T-helper 1 cell treated with Interleukin-12 subunit alpha and Interleukin-12 subunit beta and Interleukin-4 antibody, amounts not matched to agents 30 μg/mL and 1 μg/mL, for 36 hours (primary cell): ENCODE data around the gene PRPF6.

Source experiments
- H3K27ac Mint-ChIP-seq: one replicate; pipeline ENCODE4 v1.8.0; 2021; ENCODE audit warnings: mild to moderate bottlenecking, mixed read lengths
- H3K27me3 Mint-ChIP-seq: one replicate; pipeline ENCODE4 v1.8.0; 2021; ENCODE audit warnings: low read depth, mixed read lengths
- H3K36me3 Mint-ChIP-seq: one replicate; pipeline ENCODE4 v1.8.0; 2021; ENCODE audit warnings: low read depth, mixed read lengths
- H3K4me1 Mint-ChIP-seq: one replicate; pipeline ENCODE4 v1.8.0; 2021; ENCODE audit warnings: low read depth, mixed read lengths
- H3K4me3 Mint-ChIP-seq: one replicate; pipeline ENCODE4 v1.8.0; 2021; ENCODE audit warnings: mild to moderate bottlenecking, moderate library complexity, mixed read lengths
- H3K9me3 Mint-ChIP-seq: one replicate; pipeline ENCODE4 v1.8.0; 2021; ENCODE audit warnings: mixed read lengths

PRPF6 gene

DNA sequence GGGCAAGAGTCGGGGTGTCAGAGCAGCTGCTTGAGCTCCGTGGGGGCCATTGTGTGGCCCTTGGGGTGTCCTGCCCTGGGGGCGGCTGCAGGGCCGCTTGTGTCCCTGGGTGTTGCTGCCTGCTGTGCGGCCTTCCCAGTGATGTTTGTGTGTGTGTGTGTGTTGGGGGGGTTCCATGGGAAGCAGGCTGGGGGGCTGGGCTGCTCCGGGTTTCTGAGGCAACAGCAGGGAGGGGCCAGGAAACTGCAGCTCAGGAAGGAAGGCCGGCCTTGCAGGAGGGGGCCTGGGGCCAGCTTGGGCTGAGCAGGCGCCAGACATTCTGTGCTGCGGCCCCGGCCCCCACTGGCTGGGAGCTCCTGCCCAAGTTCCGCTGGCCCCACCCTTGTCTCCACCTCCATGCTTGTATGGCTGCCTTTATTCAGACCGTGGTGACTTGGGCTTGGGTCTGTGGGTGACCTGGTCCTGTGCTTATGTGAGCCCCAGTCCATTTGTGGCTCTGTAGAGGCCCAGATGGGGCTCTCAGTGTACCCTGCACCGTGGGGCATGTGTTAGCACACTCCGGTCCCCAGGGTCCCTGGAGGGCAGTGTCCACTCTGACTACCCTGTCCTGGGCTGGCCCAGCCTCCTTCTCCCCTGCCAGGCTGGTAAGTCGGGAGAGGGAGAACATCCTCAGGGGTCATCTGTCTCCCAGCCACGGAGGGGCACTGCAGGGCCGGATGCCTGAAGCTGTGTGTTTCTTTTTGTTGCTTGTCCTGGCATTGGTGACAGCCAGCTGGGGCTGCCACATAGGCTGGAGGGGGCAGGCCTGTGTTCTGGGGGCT, 73.1 kb downstream of the PRPF6 start:
- H3K9me3 Mint-ChIP-seq = no peaks in the 10 kb centered on the region
- H3K27ac Mint-ChIP-seq = peak overlapping the region; percentile 23
- no peak overlapping the region for H3K4me3 Mint-ChIP-seq
- no peaks in the 10 kb centered on the region for H3K36me3 Mint-ChIP-seq
- H3K27me3 Mint-ChIP-seq = peaks cover 18% of the 10 kb centered on the region
- peaks cover 18% of the 10 kb centered on the region for H3K4me1 Mint-ChIP-seq

DNA sequence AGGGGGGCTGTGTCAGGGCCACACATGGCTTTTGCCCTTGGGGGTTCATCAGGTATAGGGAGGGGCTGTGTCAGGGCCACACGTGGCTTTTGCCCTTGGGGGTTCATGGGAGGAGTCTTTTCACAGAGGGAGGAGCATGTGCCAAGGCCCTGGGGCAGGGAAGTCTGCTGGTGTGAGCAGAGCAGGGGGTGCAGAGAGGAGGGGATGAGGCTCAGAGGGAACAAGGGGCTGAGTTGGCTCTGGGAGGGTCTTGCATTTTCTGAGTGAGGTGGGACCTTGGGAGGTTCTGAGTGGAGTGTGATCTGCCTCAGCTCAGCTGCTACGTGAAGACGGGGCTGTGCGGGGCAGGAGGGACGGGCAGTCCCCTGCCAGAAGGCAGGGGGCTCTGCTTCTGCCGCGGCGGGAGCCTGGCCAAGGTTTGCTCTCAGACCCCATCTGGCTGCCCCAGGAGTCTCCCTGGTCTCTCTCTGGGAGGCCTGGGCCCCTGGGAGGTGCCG, 74.5 kb downstream of the PRPF6 start:
- Mint-ChIP-seq H3K27ac (no peak overlapping the region), H3K27me3 (peaks cover 12% of the 10 kb centered on the region), H3K36me3 (no peaks in the 10 kb centered on the region), H3K4me3 (no peak overlapping the region), H3K9me3 (no peaks in the 10 kb centered on the region), H3K4me1 (peaks cover 20% of the 10 kb centered on the region)

DNA sequence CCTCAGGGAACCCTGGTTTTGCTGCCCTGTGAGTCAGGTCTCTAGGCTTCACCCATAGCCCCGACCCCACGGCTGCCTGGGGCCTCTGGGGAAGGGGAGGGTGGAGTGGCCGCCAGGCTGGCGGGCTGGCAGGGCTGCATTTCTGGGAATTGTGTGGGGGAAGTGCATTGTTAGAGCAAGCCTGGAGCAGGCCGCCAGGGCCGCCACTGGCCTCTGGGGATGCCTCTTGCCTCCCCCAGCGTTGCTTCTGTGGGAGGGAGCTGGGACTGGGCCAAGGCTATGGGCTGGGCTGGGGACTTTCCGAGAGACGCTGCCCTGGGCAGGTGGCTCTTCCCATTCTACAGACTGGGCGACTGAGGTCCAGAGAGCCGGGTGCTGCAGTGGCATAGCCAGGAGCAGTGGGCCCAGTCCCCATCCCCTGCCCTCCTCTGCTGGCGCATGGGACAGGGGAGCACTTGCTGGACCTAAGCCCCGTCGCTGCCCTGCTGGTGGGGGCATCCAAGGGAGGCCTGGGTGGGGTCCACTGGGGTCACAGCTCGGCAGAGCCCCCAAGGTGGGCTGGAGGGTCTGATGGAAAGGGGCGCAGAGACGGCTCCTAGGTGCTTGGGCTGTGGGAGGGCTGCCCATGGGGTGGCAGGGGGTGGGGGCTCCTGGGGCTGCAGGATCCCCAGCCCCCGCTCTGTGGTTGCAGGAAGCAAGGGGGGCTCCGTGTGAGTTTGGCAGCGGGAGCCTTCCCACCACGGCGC, 75.1 kb downstream of the PRPF6 start:
- Mint-ChIP-seq H3K27ac (no peak overlapping the region), H3K4me1 (peaks cover 20% of the 10 kb centered on the region), H3K27me3 (peaks cover 6% of the 10 kb centered on the region), H3K4me3 (no peak overlapping the region), H3K36me3 (no peaks in the 10 kb centered on the region), H3K9me3 (no peaks in the 10 kb centered on the region)

DNA sequence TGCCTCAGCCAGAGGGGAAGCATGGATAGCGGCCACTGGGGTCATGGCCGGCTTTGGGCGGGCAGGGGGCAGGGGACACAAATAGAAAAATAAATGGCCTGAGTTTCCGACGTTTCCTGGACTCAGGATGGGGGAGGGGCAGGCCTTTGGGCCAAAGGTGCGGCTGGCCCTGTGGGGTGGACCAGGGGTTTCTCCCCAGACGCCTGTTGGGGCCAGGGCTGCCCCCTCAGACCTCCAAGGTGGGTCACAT, 75.6 kb downstream of the PRPF6 start:
- Mint-ChIP-seq H3K36me3 (no peaks in the 10 kb centered on the region), H3K27ac (no peak overlapping the region), H3K4me3 (no peak overlapping the region), H3K27me3 (peaks cover 5% of the 10 kb centered on the region), H3K4me1 (peaks cover 20% of the 10 kb centered on the region), H3K9me3 (no peaks in the 10 kb centered on the region)

DNA sequence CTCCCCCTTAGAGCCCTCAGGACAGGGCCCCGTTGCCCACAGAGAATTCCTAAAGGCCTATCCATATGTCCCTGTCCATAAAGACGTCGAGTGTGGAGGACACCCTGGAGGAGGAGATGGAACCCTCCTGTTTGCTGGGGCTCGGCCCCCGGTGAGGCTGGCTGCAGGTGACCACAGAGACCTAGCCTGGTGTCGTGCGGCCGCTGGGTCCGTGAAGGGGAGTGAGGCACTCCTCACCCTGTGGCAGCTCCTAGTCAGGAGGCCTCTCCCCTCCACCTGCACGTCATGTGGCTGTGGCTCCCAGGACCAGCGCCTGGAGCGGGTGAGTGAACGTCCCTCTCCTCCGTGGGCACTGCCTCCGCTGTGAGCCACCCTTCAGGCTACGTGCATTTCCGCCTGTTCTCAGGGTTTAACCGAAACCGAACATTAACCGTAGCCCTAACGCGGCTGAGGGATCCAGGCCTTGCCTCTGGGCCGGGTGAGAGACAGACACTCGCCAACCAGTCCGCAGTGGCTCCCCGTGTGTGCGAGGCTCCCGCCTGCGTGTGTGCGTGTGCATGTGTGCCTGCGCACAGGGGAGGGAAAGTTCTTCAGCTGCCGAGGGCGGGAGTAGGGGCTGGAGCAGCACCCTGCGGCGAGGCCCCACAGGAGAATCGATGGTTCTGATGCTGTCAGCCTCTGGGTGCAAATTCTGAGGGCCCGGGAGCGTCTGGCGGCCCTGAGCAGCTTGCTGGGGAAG, 76.1 kb downstream of the PRPF6 start:
- H3K9me3 Mint-ChIP-seq = no peaks in the 10 kb centered on the region
- H3K27ac Mint-ChIP-seq = peak overlapping the region; percentile 79
- H3K36me3 Mint-ChIP-seq = no peaks in the 10 kb centered on the region
- H3K4me3 Mint-ChIP-seq = peak overlapping the region; percentile 70
- no peaks in the 10 kb centered on the region for H3K27me3 Mint-ChIP-seq
- peaks cover 20% of the 10 kb centered on the region for H3K4me1 Mint-ChIP-seq

DNA sequence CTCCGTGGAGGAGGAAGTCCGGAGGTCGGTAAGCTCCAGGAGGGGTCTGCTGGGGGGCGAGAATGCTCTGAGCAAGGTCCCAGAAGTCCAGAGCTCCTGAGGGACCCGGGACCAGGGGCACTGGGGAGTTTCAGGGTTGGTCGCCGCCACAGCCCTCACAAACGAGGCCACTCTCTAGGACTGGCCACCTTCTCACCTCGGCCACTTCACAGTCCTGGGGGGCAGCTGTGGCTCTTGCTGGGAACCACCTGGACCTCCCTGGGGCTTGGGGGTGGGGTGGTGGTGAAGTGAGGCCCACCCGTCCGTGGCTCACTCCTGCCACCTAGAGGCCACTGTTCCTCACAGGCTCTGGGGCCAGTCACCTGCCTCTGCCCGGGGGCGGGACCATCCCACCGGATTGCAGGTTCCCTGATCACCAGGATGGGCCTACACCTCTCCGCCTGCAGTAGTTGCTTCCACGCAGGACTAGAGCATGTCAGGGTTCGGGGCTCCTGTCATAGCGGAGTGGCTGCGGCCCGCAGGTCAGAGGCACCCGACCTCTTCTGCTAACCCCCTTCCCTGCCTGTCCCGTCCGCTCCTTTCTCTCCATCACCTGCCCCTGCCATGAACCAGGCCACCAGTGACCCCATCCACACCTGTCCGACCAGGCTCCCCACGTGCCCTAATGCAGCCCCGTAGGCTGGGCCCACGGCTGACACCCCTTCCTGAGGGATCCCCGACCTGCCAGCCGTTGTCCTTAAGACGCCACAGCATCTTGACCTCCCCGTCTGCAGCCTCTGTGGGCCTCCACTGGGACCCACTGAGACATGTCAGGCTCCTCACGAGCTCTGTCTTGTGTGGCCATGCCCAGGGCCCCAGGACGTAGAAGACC, 76.9 kb downstream of the PRPF6 start:
- Mint-ChIP-seq H3K27me3 (no peaks in the 10 kb centered on the region), H3K4me1 (peaks cover 23% of the 10 kb centered on the region), H3K27ac (peak overlapping the region; percentile 79)

DNA sequence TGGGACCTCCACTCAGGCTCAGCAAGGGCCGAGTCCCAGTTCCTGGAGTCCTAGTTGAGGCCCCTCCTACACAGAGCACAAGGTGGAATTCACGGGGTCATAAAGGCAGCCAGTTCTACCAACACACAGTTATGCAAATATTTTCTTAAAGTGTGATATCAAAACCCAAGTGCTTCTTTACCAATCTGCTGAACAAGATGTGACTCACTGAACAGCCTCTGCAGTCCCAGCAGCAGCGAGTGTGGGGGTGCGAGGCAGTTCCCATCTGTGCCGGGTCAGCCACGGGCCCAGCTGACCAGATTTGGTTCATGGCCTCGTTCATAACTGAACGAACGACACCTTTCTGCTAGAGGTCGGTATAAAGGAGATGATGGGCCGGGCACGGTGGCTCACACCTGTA, 77.6 kb downstream of the PRPF6 start:
- H3K4me1 Mint-ChIP-seq = peaks cover 23% of the 10 kb centered on the region
- no peaks in the 10 kb centered on the region for H3K27me3 Mint-ChIP-seq
- H3K4me3 Mint-ChIP-seq = peak overlapping the region; percentile 50
- no peaks in the 10 kb centered on the region for H3K9me3 Mint-ChIP-seq
- no peak overlapping the region for H3K27ac Mint-ChIP-seq
- no peaks in the 10 kb centered on the region for H3K36me3 Mint-ChIP-seq

More for the DNA sequence above, 76.9 kb downstream of the PRPF6 start:
- H3K4me3 Mint-ChIP-seq = peak overlapping the region; percentile 70
- H3K36me3 Mint-ChIP-seq = no peaks in the 10 kb centered on the region
- no peaks in the 10 kb centered on the region for H3K9me3 Mint-ChIP-seq

- Mint-ChIP-seq H3K4me3 (no peak overlapping the region), H3K9me3 (no peaks in the 10 kb centered on the region), H3K4me1 (peaks cover 46% of the 10 kb centered on the region), H3K27ac (no peak overlapping the region), H3K36me3 (peaks cover 1% of the 10 kb centered on the region), H3K27me3 (no peaks in the 10 kb centered on the region)
Observed at GRCh38 chr20:64062276-64062595, 81.3 kb downstream of the PRPF6 start.

GRCh38 chr20:64062596-64063388, 81.9 kb downstream of the PRPF6 start, which contains the start of gene TCEA2:
Gene TCEA2, plus strand, starts transcription at chr20:64063198. Its CDS starts 115 bp downstream, at chr20:64063313.
- H3K9me3 Mint-ChIP-seq = no peaks in the 10 kb centered on the region
- H3K4me1 Mint-ChIP-seq = peaks cover 48% of the 10 kb centered on the region
- peak within 1 kb of the TSS; percentile 85 for H3K4me3 Mint-ChIP-seq
- peaks cover 1% of the 10 kb centered on the region for H3K36me3 Mint-ChIP-seq
- H3K27ac Mint-ChIP-seq = peak within 1 kb of the TSS; percentile 81
- no peaks in the 10 kb centered on the region for H3K27me3 Mint-ChIP-seq

GRCh38 chr20:64063389-64064144, 82.6 kb downstream of the PRPF6 start:
- Mint-ChIP-seq H3K9me3 (no peaks in the 10 kb centered on the region), H3K4me1 (peaks cover 47% of the 10 kb centered on the region), H3K27me3 (no peaks in the 10 kb centered on the region), H3K27ac (peak overlapping the region; percentile 81), H3K4me3 (peak overlapping the region; percentile 85), H3K36me3 (peaks cover 1% of the 10 kb centered on the region)

- H3K4me3 Mint-ChIP-seq = peak overlapping the region; percentile 85
- no peaks in the 10 kb centered on the region for H3K9me3 Mint-ChIP-seq
- H3K36me3 Mint-ChIP-seq = peaks cover 1% of the 10 kb centered on the region
- H3K4me1 Mint-ChIP-seq = peaks cover 47% of the 10 kb centered on the region
- H3K27me3 Mint-ChIP-seq = no peaks in the 10 kb centered on the region
- H3K27ac Mint-ChIP-seq = peak overlapping the region; percentile 81
Observed at GRCh38 chr20:64064145-64064698, 83.3 kb downstream of the PRPF6 start.

GRCh38 chr20:64065062-64065973, 84.4 kb downstream of the PRPF6 start:
- Mint-ChIP-seq H3K4me1 (peaks cover 46% of the 10 kb centered on the region), H3K4me3 (peak overlapping the region; percentile 74), H3K27me3 (no peaks in the 10 kb centered on the region), H3K27ac (peak overlapping the region; percentile 96), H3K36me3 (peaks cover 1% of the 10 kb centered on the region), H3K9me3 (no peaks in the 10 kb centered on the region)
